Measurements from ENCODE around the gene PLA2G2F. TPM values are rescaled to one million over a fixed set of nuclear protein-coding genes. Genes with fewer than 3 reads are reported as not detected.

PLA2G2F gene
- total and polyA plus RNA-seq, 2 of the 13 experiments (the other 11 are each of a cell fraction or from before 2014, with no cell fraction given), result not detected

- in situ Hi-C loops (cut with HindIII; ENCODE audit: extremely low pct_ligation_motif_present, low pct_unique_long_range_greater_than_20kb), result loop anchor here (10.0 kb wide), 1 partner anchor 218 kb away; the partner anchor contains the start of gene PLA2G2A
- CTCF ChIA-PET (ENCODE audit: low intra/inter-chr PET ratio, low total read pairs), result no interaction called here
- H3K27me3 ChIP-seq (ENCODE audit: control insufficient read depth in 1 of 2, insufficient read depth in 2 of 2, low read length in 2 of 2), result peaks cover 2 to 42% of the 10 kb centered on the region in 2 experiments; a peak in 4 of 5 replicates
- no peak for TF ChIP-seq ZNF17 (CRISPR knock-in tag; IDR thresholded peaks at IDR 0.05)
- TF ChIP-seq ADNP (CRISPR knock-in tag; IDR thresholded peaks at IDR 0.05), result no peak
- no peak for TF ChIP-seq AKNA (CRISPR knock-in tag; IDR thresholded peaks at IDR 0.05; ENCODE audit: borderline replicate concordance)
- TF ChIP-seq FOXO1 (CRISPR knock-in tag; IDR thresholded peaks at IDR 0.05), result no peak
- no peak for TF ChIP-seq KDM5B (CRISPR knock-in tag; IDR thresholded peaks at IDR 0.05; ENCODE audit: borderline replicate concordance)
- TF ChIP-seq NR2C2 (CRISPR knock-in tag; IDR thresholded peaks at IDR 0.05; ENCODE audit: borderline replicate concordance), result no peak
- TF ChIP-seq NFAT5 (CRISPR knock-in tag; IDR thresholded peaks at IDR 0.05), result no peak
- no peak for TF ChIP-seq ZNF605 (CRISPR knock-in tag; IDR thresholded peaks at IDR 0.05)
- TF ChIP-seq SIN3B (IDR thresholded peaks at IDR 0.05; ENCODE audit: low read length), result no peak
- no peak for TF ChIP-seq RBFOX2 (IDR thresholded peaks at IDR 0.05; ENCODE audit: low read depth, low read length)
- TF ChIP-seq SMAD9 (CRISPR knock-in tag; IDR thresholded peaks at IDR 0.05), result no peak
- TF ChIP-seq ZNF790 (CRISPR knock-in tag; IDR thresholded peaks at IDR 0.05; ENCODE audit: borderline replicate concordance), result no peak
- TF ChIP-seq GATAD1 (CRISPR knock-in tag; IDR thresholded peaks at IDR 0.05), result no peak
Measured at GRCh38 chr1:20192364-20192763, 53.2 kb downstream of the PLA2G2F start.

More at GRCh38 chr1:20192364-20192763, 53.2 kb downstream of the PLA2G2F start:
- WGBS (ENCODE audit: low lambda C conversion rate), result 29% methylated on average over 5 of the region's 5 CpGs
- no TSS peak for BruUV-seq (replicated peaks)
- FAIRE-seq (no peak), ATAC-seq (no peak), DNase-seq (ENCODE audit: low spot score) (no peak)
- Histone ChIP-seq H3K36me3 (replicated peaks in 1 of 2; ENCODE audit: control insufficient read depth in 1 of 2, insufficient read depth in 2 of 2, low read length in 2 of 2) (no peaks in the 10 kb centered on the region), H3K9ac (ENCODE audit: insufficient read depth, low read depth, low read length) (no peak overlapping the region), H4K20me1 (ENCODE audit: insufficient read depth, low read length) (no peaks in the 10 kb centered on the region), H3K9me3 (ENCODE audit: low read length) (no peaks in the 10 kb centered on the region), H3K79me2 (ENCODE audit: insufficient read depth, low read length) (no peaks in the 10 kb centered on the region), H2AFZ (ENCODE audit: low read length) (no peak overlapping the region), H3K27ac (ENCODE audit: extremely low read length, insufficient read depth, low read length) (no peak overlapping the region), H3K4me2 (ENCODE audit: low read depth, low read length) (no peak overlapping the region), H3K4me3 (replicated peaks in 1 of 3; ENCODE audit: insufficient read depth in 1 of 3, low read depth in 2 of 3, low read length in 3 of 3) (no peak overlapping the region), H3K4me1 (ENCODE audit: insufficient read depth, low read length) (peaks cover 5% of the 10 kb centered on the region; the same call in 1 of the 2 replicates)
- intact Hi-C loops (cut with micrococcal nuclease; ENCODE audit: unreplicated experiment), result no loop called here
- POLR2A ChIA-PET, result no interaction called here
